IMR-90 (cell line): Measurements from ENCODE around the gene PLEKHB2. TPM values are rescaled to one million over a fixed set of nuclear protein-coding genes. Genes with fewer than 3 reads are reported as not detected.

Source experiments
- ATAC-seq: fragments of 200-7000 bp; cut with Tn5 transposase; 2 replicates; pipeline ENCODE4 v1.9.1; 2020; ENCODE audit warnings: low read depth, mild to moderate bottlenecking, moderate library complexity
- BruUV-seq: library from RNA; stranded (reverse); fragments of 400-500 nt; replicated peaks from 2 replicates; lab custom pipeline; 2021; lab: Mats Ljungman, UMichigan
- CTCF ChIA-PET: fragments of 300-600 bp; formaldehyde crosslinking; extraction: SDS; loops from one replicate; lab custom pipeline; 2021; ENCODE audit warnings: antibody characterized with exemption; lab: Yijun Ruan, JAX
- POLR2A ChIA-PET: fragments of 300-600 bp; sonication (Branson Sonifier 250); formaldehyde crosslinking; loops from one replicate; lab custom pipeline; 2022; ENCODE audit warnings: antibody characterized with exemption; ENCODE audit not compliant: unreplicated experiment; lab: Charles Lee
- DNase-seq: peaks from one replicate; pipeline ENCODE4 v3.0.0; 2013
- H2AFZ ChIP-seq: replicated peaks from 2 replicates; pipeline ENCODE3; 2013; ENCODE audit warnings: low read length, mild to moderate bottlenecking; ENCODE audit not compliant: poor library complexity
- H2AK5ac ChIP-seq: 2 replicates; pipeline ENCODE4 v1.6.1; 2013; ENCODE audit warnings: low read depth, low read length, inconsistent platforms
- H2AK9ac ChIP-seq: replicated peaks from 2 replicates; pipeline ENCODE3; 2013; ENCODE audit warnings: mild to moderate bottlenecking, low read depth, low read length, moderate library complexity; ENCODE audit not compliant: poor library complexity
- H2BK120ac ChIP-seq: 2 replicates; pipeline ENCODE4 v1.6.1; 2013; ENCODE audit warnings: low read depth, low read length, inconsistent platforms
- H2BK15ac ChIP-seq: 3 replicates; pipeline ENCODE4 v1.6.1; 2013; ENCODE audit warnings: low read depth, low read length, inconsistent platforms
- H2BK20ac ChIP-seq: 2 replicates; pipeline ENCODE4 v1.6.1; 2013; ENCODE audit warnings: low read depth, mild to moderate bottlenecking, inconsistent platforms, low read length, moderate library complexity
- H2BK5ac ChIP-seq: 2 replicates; pipeline ENCODE4 v1.6.1; 2013; ENCODE audit warnings: mild to moderate bottlenecking, low read depth, low read length, inconsistent platforms; ENCODE audit not compliant: poor library complexity, severe bottlenecking
- H3K14ac ChIP-seq: replicated peaks from 2 replicates; pipeline ENCODE4 v1.6.1; 2013; ENCODE audit warnings: low read depth, low read length, inconsistent platforms
- H3K18ac ChIP-seq: 2 replicates; pipeline ENCODE4 v1.6.1; 2013; ENCODE audit warnings: low read depth, low read length, control low read depth
- H3K23ac ChIP-seq: 2 replicates; pipeline ENCODE4 v1.6.1; 2013; ENCODE audit warnings: low read depth, low read length, inconsistent platforms
- H3K27ac ChIP-seq: 2 replicates; pipeline ENCODE4 v1.5.1; 2013; ENCODE audit warnings: mild to moderate bottlenecking, control low read depth, low read length; ENCODE audit not compliant: insufficient read depth
- H3K27me3 ChIP-seq: 2 replicates; pipeline ENCODE4 v1.6.1; 2013; ENCODE audit warnings: low read length; ENCODE audit not compliant: control insufficient read depth, insufficient read depth
- H3K36me3 ChIP-seq: 2 replicates; pipeline ENCODE4 v1.6.1; 2013; ENCODE audit warnings: low read length, mixed read lengths; ENCODE audit not compliant: control insufficient read depth, insufficient read depth
- H3K4ac ChIP-seq: 2 replicates; pipeline ENCODE4 v1.6.1; 2013; ENCODE audit warnings: low read depth, low read length, inconsistent platforms
- H3K4me1 ChIP-seq: 2 replicates; pipeline ENCODE4 v1.6.1; 2013; ENCODE audit warnings: low read length, mixed read lengths; ENCODE audit not compliant: control insufficient read depth, insufficient read depth
- H3K4me2 ChIP-seq: 2 replicates; pipeline ENCODE4 v1.6.1; 2013; ENCODE audit warnings: low read depth, mild to moderate bottlenecking, control low read depth, low read length, moderate library complexity
- H3K4me3 ChIP-seq: 2 replicates; pipeline ENCODE4 v1.5.1; 2013; ENCODE audit warnings: low read depth, mild to moderate bottlenecking, control low read depth, low read length, moderate library complexity; ENCODE audit not compliant: insufficient read depth
- H3K56ac ChIP-seq: 2 replicates; pipeline ENCODE4 v1.6.1; 2013; ENCODE audit warnings: low read length, inconsistent platforms; ENCODE audit not compliant: insufficient read depth; ENCODE audit errors: extremely low read depth
- H3K79me1 ChIP-seq, 2 experiments: 2 replicates each; pipeline ENCODE4 v1.6.1; 2013; ENCODE audit warnings: low read length in 2 of 2, inconsistent platforms in 1 of 2, low read depth in 1 of 2
- H3K9ac ChIP-seq: 2 replicates; pipeline ENCODE4 v1.6.1; 2013; ENCODE audit warnings: low read depth, low read length, control low read depth
- H3K9me1 ChIP-seq: 2 replicates; pipeline ENCODE4 v1.6.1; 2013; ENCODE audit warnings: low read length, inconsistent platforms; ENCODE audit not compliant: insufficient read depth
- H3K9me3 ChIP-seq: 2 replicates; pipeline ENCODE4 v1.6.1; 2013; ENCODE audit warnings: low read length; ENCODE audit not compliant: control insufficient read depth, insufficient read depth
- H4K20me1 ChIP-seq: 2 replicates; pipeline ENCODE4 v1.6.1; 2013; ENCODE audit warnings: low read length, inconsistent platforms; ENCODE audit not compliant: insufficient read depth
- H4K5ac ChIP-seq: 2 replicates; pipeline ENCODE4 v1.6.1; 2013; ENCODE audit warnings: mild to moderate bottlenecking, low read depth, low read length, control low read depth
- H4K8ac ChIP-seq, 2 experiments: 2 replicates each; pipeline ENCODE4 v1.6.1; 2013; ENCODE audit warnings: low read depth in 2 of 2, low read length in 2 of 2, control low read depth in 1 of 2, inconsistent platforms in 1 of 2
- H4K91ac ChIP-seq: 2 replicates; pipeline ENCODE4 v1.6.1; 2013; ENCODE audit warnings: low read depth, low read length, inconsistent platforms; ENCODE audit not compliant: insufficient read depth
- BHLHE40 ChIP-seq: fragments of 150-350 bp; IDR thresholded peaks from 2 replicates; pipeline ENCODE4 v1.6.1; 2016; ENCODE audit warnings: mild to moderate bottlenecking, low read depth, low read length
- CEBPB ChIP-seq: IDR thresholded peaks from 2 replicates; pipeline ENCODE4 v1.6.1; 2012; ENCODE audit warnings: low read depth, low read length, improper control_type of control experiment
- CHD1 ChIP-seq: IDR thresholded peaks from 2 replicates; pipeline ENCODE4 v1.6.1; 2012; ENCODE audit warnings: low read depth, low read length, improper control_type of control experiment
- ELK1 ChIP-seq: fragments of 150-350 bp; IDR thresholded peaks from 2 replicates; pipeline ENCODE4 v1.6.1; 2016; ENCODE audit warnings: low read depth, mild to moderate bottlenecking, low read length, moderate library complexity, borderline replicate concordance
- FOS ChIP-seq: fragments of 150-350 bp; IDR thresholded peaks from 2 replicates; pipeline ENCODE4 v1.6.1; 2016; ENCODE audit warnings: low read depth, low read length
- MAFK ChIP-seq: IDR thresholded peaks from 2 replicates; pipeline ENCODE4 v1.6.1; 2012; ENCODE audit warnings: low read depth, low read length, improper control_type of control experiment
- MXI1 ChIP-seq: IDR thresholded peaks from 2 replicates; pipeline ENCODE4 v1.6.1; 2012; ENCODE audit warnings: low read depth, mild to moderate bottlenecking, low read length, moderate library complexity, borderline replicate concordance
- POLR2A ChIP-seq: IDR thresholded peaks from 2 replicates; pipeline ENCODE4 v1.6.1; 2012; ENCODE audit warnings: mild to moderate bottlenecking, low read depth, low read length
- RAD21 ChIP-seq: IDR thresholded peaks from 2 replicates; pipeline ENCODE4 v1.6.1; 2012; ENCODE audit warnings: low read length, improper control_type of control experiment
- RCOR1 ChIP-seq: IDR thresholded peaks from 2 replicates; pipeline ENCODE4 v1.6.1; 2012; ENCODE audit warnings: mild to moderate bottlenecking, low read length, improper control_type of control experiment; ENCODE audit not compliant: insufficient replicate concordance
- SMC3 ChIP-seq: fragments of 150-350 bp; IDR thresholded peaks from 2 replicates; pipeline ENCODE4 v1.6.1; 2016; ENCODE audit warnings: low read depth, mild to moderate bottlenecking, antibody characterized with exemption, low read length, moderate library complexity
- USF2 ChIP-seq: fragments of 150-350 bp; IDR thresholded peaks from 2 replicates; pipeline ENCODE4 v1.6.1; 2017; ENCODE audit warnings: mild to moderate bottlenecking, antibody characterized with exemption, low read length, low read depth
- WGBS, 2 experiments: methylation state at CpG; one replicate each; pipeline versions ENCODE4 v1.1.5 to v1.1.7; 2013; ENCODE audit warnings: missing lambda C conversion rate in 2 of 2; ENCODE audit not compliant: insufficient read length in 1 of 2; ENCODE audit errors: extremely low coverage in 2 of 2; 5-methylcytosine and 5-hydroxymethylcytosine counted together
- dilution Hi-C: fragments of 300-500 bp; cut with HindIII; formaldehyde crosslinking; loops from one replicate; pipeline ENCODE4 v1.14.3; 2018; ENCODE audit warnings: low sequenced_read_pairs; ENCODE audit not compliant: unreplicated experiment
- in situ Hi-C: fragments of 300-500 bp; cut with MboI; formaldehyde crosslinking; loops from 3 replicates; pipeline ENCODE4 v1.14.3; 2019; ENCODE audit warnings: low sequenced_read_pairs, inconsistent platforms, mixed read lengths
- intact Hi-C: fragments of 100-400 bp; cut with micrococcal nuclease; formaldehyde crosslinking; loops from 2 replicates; pipeline ENCODE4 v1.10.0; 2022
- polyA plus RNA-seq, 3 experiments: library from polyadenylated mRNA; depleted of rRNA; stranded (reverse); fragments of >200 nt; gene quantifications; 2 replicates each; pipeline ENCODE4 v1.2.3, GENCODE V29; 2012; ENCODE audit warnings: low replicate concordance in 1 of 3
- total RNA-seq: library from RNA; depleted of rRNA; stranded (reverse); fragments of >200 nt; gene quantifications from 2 replicates; pipeline ENCODE4 v1.2.3, GENCODE V29; 2012

Gene PLEKHB2
- total and polyA plus RNA-seq, 2 of the 4 experiments (the other 2 are of a cell fraction) = 62.9 to 82.1 TPM

GRCh38 chr2:131077966-131078365 is 27.2 kb upstream of the PLEKHB2 start:
- ATAC-seq (no peak), DNase-seq (no peak)
- H3K36me3 ChIP-seq = peaks cover 49% of the 10 kb centered on the region
- H2AFZ ChIP-seq = no peak overlapping the region
- H3K4me3 ChIP-seq = no peak overlapping the region
- H4K20me1 ChIP-seq = peaks cover 55% of the 10 kb centered on the region
- POLR2A ChIA-PET = no interaction called here
- H2BK20ac ChIP-seq = no peak overlapping the region
- H2BK5ac ChIP-seq = no peak overlapping the region
- no CpG with 5 or more reads among the region's 3 CpGs for WGBS, 2 experiments
- no peak overlapping the region for H3K18ac ChIP-seq
- H3K56ac ChIP-seq = no peak overlapping the region
- H3K4me1 ChIP-seq = peaks cover 3% of the 10 kb centered on the region; the same call in 1 of the 2 replicates
- no peak overlapping the region for H2AK9ac ChIP-seq
- TF ChIP-seq RCOR1 (no peak), POLR2A (no peak), FOS (no peak), BHLHE40 (no peak), MXI1 (no peak), ELK1 (no peak), USF2 (no peak), CHD1 (no peak), MAFK (no peak), RAD21 (no peak), CEBPB (no peak), SMC3 (no peak)
- no peak overlapping the region for H4K8ac ChIP-seq
- intact Hi-C loops (no loop called here), dilution Hi-C loops (no loop called here), in situ Hi-C loops (no loop called here)
- no peaks in the 10 kb centered on the region for H3K9me3 ChIP-seq
- H2BK15ac ChIP-seq = no peak overlapping the region
- no peak overlapping the region for H3K14ac ChIP-seq
- H2BK120ac ChIP-seq = no peak overlapping the region
- H3K9me1 ChIP-seq = peaks cover 18% of the 10 kb centered on the region
- no TSS peak for BruUV-seq
- H3K9ac ChIP-seq = no peak overlapping the region
- peaks cover 34 to 71% of the 10 kb centered on the region in 2 experiments for H3K79me1 ChIP-seq
- H3K4me2 ChIP-seq = no peak overlapping the region
- no peak overlapping the region for H2AK5ac ChIP-seq
- H3K4ac ChIP-seq = no peak overlapping the region
- H3K27ac ChIP-seq = no peak overlapping the region
- H4K91ac ChIP-seq = no peak overlapping the region
- no peaks in the 10 kb centered on the region for H3K27me3 ChIP-seq
- CTCF ChIA-PET = no interaction called here
- H3K23ac ChIP-seq = 0 out of 2 replicates have a peak overlapping the region, but pooled peaks have one; percentile 3
- no peak overlapping the region for H4K5ac ChIP-seq
